ENCODE data around the gene ANGPTL5.

DNA sequence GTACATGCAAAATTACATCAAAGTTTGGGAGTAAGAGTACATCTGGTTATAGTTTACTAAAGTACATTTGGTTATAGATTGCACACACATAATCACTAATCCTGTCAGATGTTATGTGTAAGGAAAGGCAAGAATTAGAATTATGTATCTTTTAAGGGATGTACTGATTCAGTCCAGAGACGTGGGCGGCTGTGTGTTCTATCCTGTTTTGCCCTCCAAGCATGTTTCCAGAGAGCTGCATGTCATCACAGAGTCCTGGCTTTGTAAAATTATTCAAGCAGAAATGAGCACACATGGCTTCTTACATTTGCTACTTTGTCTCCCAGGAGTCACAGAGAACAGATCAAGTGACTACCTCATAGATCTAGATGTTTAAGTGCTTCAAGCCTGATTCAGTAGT is 34.7 kb downstream of the ANGPTL5 start:
- TF ChIP-seq CTCF (IDR thresholded peaks at IDR 0.05 in 8 of 11, conservative IDR thresholded peaks at IDR 0.05 in 3 of 11), result no peak
- TF ChIP-seq POLR2A (IDR thresholded peaks at IDR 0.05), result no peak
